ENCODE measurements around the gene COL27A1. TPM values are rescaled to one million over a fixed set of nuclear protein-coding genes. Genes with fewer than 3 reads are reported as not detected.

The COL27A1 gene
- polyA plus RNA-seq, 1 donor (not counting 4 experiments of a cell fraction or from before 2014, with no cell fraction given) = 14.0 TPM

DNA sequence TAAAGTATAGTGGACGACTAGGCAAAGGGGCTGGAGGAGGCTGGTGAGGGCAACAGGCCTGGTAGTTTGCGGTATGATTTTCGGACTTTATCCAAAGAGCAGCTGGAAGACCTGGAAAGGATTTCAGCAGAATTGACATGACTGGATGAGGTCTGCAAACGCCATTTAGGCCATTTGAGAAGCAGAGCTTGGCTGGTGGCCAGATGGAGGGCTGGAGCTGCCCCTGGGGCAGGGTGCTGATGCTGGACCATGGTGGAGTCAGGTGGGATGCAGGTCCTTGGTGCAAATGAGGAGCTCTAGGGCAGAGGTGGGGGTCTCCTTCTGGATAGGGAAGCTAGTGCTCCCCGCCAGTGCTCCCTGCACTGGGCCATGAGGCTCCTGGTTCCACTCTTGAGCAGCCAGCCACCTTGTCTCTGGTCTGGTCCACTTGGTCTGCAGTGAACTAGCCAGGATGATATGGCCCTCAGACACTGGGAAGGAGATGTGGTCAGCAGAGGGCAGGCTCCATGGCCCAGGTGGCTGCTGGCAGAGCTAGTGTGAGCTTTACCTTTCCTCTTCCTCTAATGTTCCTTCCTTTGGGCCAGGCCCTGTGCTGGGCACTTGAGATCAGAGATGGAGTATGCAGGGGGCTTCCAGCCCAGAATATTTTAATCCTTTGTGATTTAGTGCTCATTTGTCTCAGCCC lies 31.4 kb downstream of the COL27A1 start:
- TF ChIP-seq, protein P1, sequence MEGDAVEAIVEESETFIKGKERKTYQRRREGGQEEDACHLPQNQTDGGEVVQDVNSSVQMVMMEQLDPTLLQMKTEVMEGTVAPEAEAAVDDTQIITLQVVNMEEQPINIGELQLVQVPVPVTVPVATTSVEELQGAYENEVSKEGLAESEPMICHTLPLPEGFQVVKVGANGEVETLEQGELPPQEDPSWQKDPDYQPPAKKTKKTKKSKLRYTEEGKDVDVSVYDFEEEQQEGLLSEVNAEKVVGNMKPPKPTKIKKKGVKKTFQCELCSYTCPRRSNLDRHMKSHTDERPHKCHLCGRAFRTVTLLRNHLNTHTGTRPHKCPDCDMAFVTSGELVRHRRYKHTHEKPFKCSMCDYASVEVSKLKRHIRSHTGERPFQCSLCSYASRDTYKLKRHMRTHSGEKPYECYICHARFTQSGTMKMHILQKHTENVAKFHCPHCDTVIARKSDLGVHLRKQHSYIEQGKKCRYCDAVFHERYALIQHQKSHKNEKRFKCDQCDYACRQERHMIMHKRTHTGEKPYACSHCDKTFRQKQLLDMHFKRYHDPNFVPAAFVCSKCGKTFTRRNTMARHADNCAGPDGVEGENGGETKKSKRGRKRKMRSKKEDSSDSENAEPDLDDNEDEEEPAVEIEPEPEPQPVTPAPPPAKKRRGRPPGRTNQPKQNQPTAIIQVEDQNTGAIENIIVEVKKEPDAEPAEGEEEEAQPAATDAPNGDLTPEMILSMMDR (optimal IDR thresholded peaks at IDR 0.05 in 1 of 3, IDR thresholded peaks at IDR 0.05 in 1 of 3, conservative IDR thresholded peaks at IDR 0.05 in 1 of 3; ENCODE audit: extremely low read depth in 1 of 3, insufficient read depth in 2 of 3, low read length in 3 of 3) = peak in 1 of 3 experiments; percentile 31
- no peak for TF ChIP-seq EZH2 (IDR thresholded peaks at IDR 0.05; ENCODE audit: low read length)
- Histone ChIP-seq H3K27me3 (ENCODE audit: control insufficient read depth, extremely low read depth, insufficient read depth, low read length) (no peaks in the 10 kb centered on the region), H2AFZ (ENCODE audit: control insufficient read depth, low read length) (no peak overlapping the region), H3K79me2 (ENCODE audit: control insufficient read depth, insufficient read depth, low read length) (no peaks in the 10 kb centered on the region), H3K4me3 (ENCODE audit: control insufficient read depth in 2 of 3, extremely low read depth in 1 of 3, insufficient read depth in 2 of 3, low read depth in 1 of 3, low read length in 3 of 3) (no peak overlapping the region), H3K9me1 (ENCODE audit: control insufficient read depth, extremely low read depth, insufficient read depth, low read length) (no peaks in the 10 kb centered on the region), H3K9ac (ENCODE audit: control insufficient read depth, extremely low read depth, insufficient read depth, low read length) (no peak overlapping the region), H3K27ac (ENCODE audit: control insufficient read depth, insufficient read depth, low read length) (no peak overlapping the region), H3K4me2 (ENCODE audit: control insufficient read depth, extremely low read depth, insufficient read depth, low read depth, low read length) (no peak overlapping the region), H3K9me3 (ENCODE audit: control insufficient read depth, low read depth, low read length) (no peaks in the 10 kb centered on the region), H4K20me1 (ENCODE audit: control insufficient read depth, extremely low read depth, insufficient read depth, low read length) (no peaks in the 10 kb centered on the region), H3K4me1 (ENCODE audit: control insufficient read depth, extremely low read depth, insufficient read depth, low read length) (no peaks in the 10 kb centered on the region), H3K36me3 (ENCODE audit: control insufficient read depth in 2 of 2, extremely low read depth in 1 of 2, insufficient read depth in 2 of 2, low read length in 2 of 2) (peaks cover 21 to 24% of the 10 kb centered on the region in 2 experiments)
- dilution Hi-C loops (cut with MboI; ENCODE audit: extremely low pct_ligation_motif_present, low sequenced_read_pairs) = no loop called here
- FAIRE-seq (no peak), DNase-seq (ENCODE audit: low read depth, low spot score) (no peak)

DNA sequence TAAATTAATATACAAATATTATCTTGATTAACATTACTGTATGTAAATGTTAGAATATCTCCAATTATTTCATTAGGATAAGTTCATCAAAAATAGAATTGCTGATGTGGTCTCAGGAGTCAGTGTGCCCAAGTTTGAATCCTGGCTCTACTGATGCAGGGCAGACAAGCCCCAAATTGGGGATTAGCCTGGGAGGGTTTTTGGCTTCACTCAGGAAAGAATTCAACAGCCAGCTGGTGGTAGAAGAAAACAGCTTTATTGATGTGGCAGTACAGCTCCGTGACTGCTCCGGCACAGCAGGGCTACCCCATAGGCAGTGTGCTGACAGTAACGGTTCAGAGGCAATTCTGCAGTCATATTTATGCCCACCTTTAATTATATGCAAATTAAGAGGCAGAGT lies 32.5 kb downstream of the COL27A1 start:
- Histone ChIP-seq H3K27me3 (ENCODE audit: control insufficient read depth, extremely low read depth, insufficient read depth, low read length) (no peaks in the 10 kb centered on the region), H3K4me2 (ENCODE audit: control insufficient read depth, extremely low read depth, insufficient read depth, low read depth, low read length) (no peak overlapping the region), H4K20me1 (ENCODE audit: control insufficient read depth, extremely low read depth, insufficient read depth, low read length) (no peaks in the 10 kb centered on the region), H3K9me3 (ENCODE audit: control insufficient read depth, low read depth, low read length) (no peaks in the 10 kb centered on the region), H3K4me1 (ENCODE audit: control insufficient read depth, extremely low read depth, insufficient read depth, low read length) (no peaks in the 10 kb centered on the region), H3K27ac (ENCODE audit: control insufficient read depth, insufficient read depth, low read length) (no peak overlapping the region), H2AFZ (ENCODE audit: control insufficient read depth, low read length) (no peak overlapping the region), H3K79me2 (ENCODE audit: control insufficient read depth, insufficient read depth, low read length) (no peaks in the 10 kb centered on the region), H3K4me3 (ENCODE audit: control insufficient read depth in 2 of 3, extremely low read depth in 1 of 3, insufficient read depth in 2 of 3, low read depth in 1 of 3, low read length in 3 of 3) (no peak overlapping the region), H3K9ac (ENCODE audit: control insufficient read depth, extremely low read depth, insufficient read depth, low read length) (no peak overlapping the region), H3K36me3 (ENCODE audit: control insufficient read depth in 2 of 2, extremely low read depth in 1 of 2, insufficient read depth in 2 of 2, low read length in 2 of 2) (peaks cover 20 to 26% of the 10 kb centered on the region in 2 experiments), H3K9me1 (ENCODE audit: control insufficient read depth, extremely low read depth, insufficient read depth, low read length) (no peaks in the 10 kb centered on the region)
- TF ChIP-seq, protein P1 (optimal IDR thresholded peaks at IDR 0.05 in 1 of 3, IDR thresholded peaks at IDR 0.05 in 1 of 3, conservative IDR thresholded peaks at IDR 0.05 in 1 of 3; ENCODE audit: extremely low read depth in 1 of 3, insufficient read depth in 2 of 3, low read length in 3 of 3) = no peak
- TF ChIP-seq EZH2 (IDR thresholded peaks at IDR 0.05; ENCODE audit: low read length) = no peak
- dilution Hi-C loops (cut with MboI; ENCODE audit: extremely low pct_ligation_motif_present, low sequenced_read_pairs) = no loop called here
- no peak for FAIRE-seq
- DNase-seq (ENCODE audit: low read depth, low spot score) = no peak

Measured in keratinocyte (primary cell).